Activated CD4-positive, alpha-beta T cell treated with anti-CD3 and anti-CD28 coated beads, Interleukin-2, amount 50 U/mL, for 4 hours (primary cell): ENCODE results near the gene OR6B1.
"Not testable (repeated sequence)": the region's sequence is repeated elsewhere in the genome, so short reads cannot be mapped to it uniquely, and the experiment has no call there.

Source experiments
- DNase-seq, 2 experiments: peaks; one replicate each; pipeline ENCODE4 v3.0.0-alpha.2; 2020

The OR6B1 gene

GRCh38 chr7:144049491-144049890 is 49.4 kb downstream of the OR6B1 start:
- DNase-seq, result no peak

GRCh38 chr7:144050093-144050492 is 50.0 kb downstream of the OR6B1 start:
- no peak for DNase-seq

- DNase-seq, result not testable (repeated sequence)
Measured at GRCh38 chr7:144050884-144051283, 50.8 kb downstream of the OR6B1 start.

GRCh38 chr7:144057954-144058353 is 57.8 kb downstream of the OR6B1 start:
- no peak for DNase-seq
